B cell (primary cell): Measurements from ENCODE around the gene MICU1. TPM values are rescaled to one million over a fixed set of nuclear protein-coding genes. Genes with fewer than 3 reads are reported as not detected.

Source experiments
- ATAC-seq: fragments of 200-7000 bp; cut with Tn5 transposase; one replicate; pipeline ENCODE4 v1.10.0; 2021; ENCODE audit warnings: low read depth, mild to moderate bottlenecking, moderate number of reproducible peaks, moderate library complexity
- CTCF ChIA-PET: fragments of 350-600 bp; sonication (Branson Sonifier 250); formaldehyde crosslinking; loops from one replicate; lab custom pipeline; 2021; ENCODE audit warnings: antibody characterized with exemption, inconsistent platforms; lab: Charles Lee
- POLR2A ChIA-PET: fragments of 350-600 bp; sonication (Branson Sonifier 250); formaldehyde crosslinking; loops from one replicate; lab custom pipeline; 2021; ENCODE audit warnings: antibody characterized with exemption; lab: Charles Lee
- DNase-seq: peaks from one replicate; pipeline ENCODE4 v3.0.0; 2013
- H2AFZ ChIP-seq: 2 replicates; pipeline ENCODE4 v1.6.1; 2012; ENCODE audit warnings: mild to moderate bottlenecking, low read depth, low read length; ENCODE audit not compliant: insufficient read depth, poor library complexity, severe bottlenecking
- H3K27ac ChIP-seq, 2 donors: 1 replicate in 1 of 2; 2 replicates in 1 of 2; pipeline ENCODE4 v1.5.1; 2012 to 2013; ENCODE audit warnings: low read length in 2 of 2, mild to moderate bottlenecking in 2 of 2, moderate library complexity in 1 of 2
- H3K27me3 ChIP-seq, 4 experiments: fragments of 200-600 bp in 1 of 4; sonication (generic) in 1 of 4; replicated peaks in 1 of 4; 1 replicate in 2 of 4; 2 replicates in 2 of 4; pipeline versions ENCODE4 v1.6.1 to v1.7.0; 2013 to 2016; ENCODE audit warnings: low read length in 3 of 4, mild to moderate bottlenecking in 2 of 4, mixed read lengths in 1 of 4, moderate library complexity in 1 of 4; ENCODE audit not compliant: insufficient read depth in 4 of 4, control insufficient read depth in 3 of 4; ENCODE audit errors: control extremely low read depth in 1 of 4
- H3K36me3 ChIP-seq, 2 experiments: replicated peaks in 1 of 2; 1 replicate in 1 of 2; 2 replicates in 1 of 2; pipeline versions ENCODE4 v1.6.1 to v1.7.1; 2013; ENCODE audit warnings: low read length in 1 of 2; ENCODE audit not compliant: insufficient read depth in 2 of 2, control insufficient read depth in 1 of 2; ENCODE audit errors: control extremely low read depth in 1 of 2, extremely low read depth in 1 of 2
- H3K4me1 ChIP-seq, 2 donors: fragments of 200-600 bp in 1 of 2; sonication (generic) in 1 of 2; 1 replicate in 1 of 2; 2 replicates in 1 of 2; pipeline versions ENCODE4 v1.5.1 to v1.6.1; 2013 to 2017; ENCODE audit warnings: low read length in 2 of 2; ENCODE audit not compliant: control insufficient read depth in 2 of 2, insufficient read depth in 2 of 2
- H3K4me2 ChIP-seq: replicated peaks from 2 replicates; pipeline ENCODE3; 2012; ENCODE audit warnings: mild to moderate bottlenecking, low read depth, low read length; ENCODE audit not compliant: poor library complexity, severe bottlenecking
- H3K4me3 ChIP-seq, 5 experiments: fragments of 200-600 bp in 1 of 5; sonication (generic) in 1 of 5; 1 replicate in 3 of 5; 2 replicates in 2 of 5; pipeline versions ENCODE4 v1.5.1 to v1.7.0; 2011 to 2016; ENCODE audit warnings: low read length in 4 of 5, mild to moderate bottlenecking in 4 of 5, low read depth in 2 of 5, control low read depth in 1 of 5, moderate library complexity in 1 of 5; ENCODE audit not compliant: insufficient read depth in 1 of 5; ENCODE audit errors: control extremely low read depth in 1 of 5, extremely low read depth in 1 of 5
- H3K79me2 ChIP-seq: fragments of 200-600 bp; sonication (generic); one replicate; pipeline ENCODE4 v1.6.0; 2016; ENCODE audit warnings: low read length; ENCODE audit not compliant: control insufficient read depth, insufficient read depth
- H3K9ac ChIP-seq: fragments of 200-600 bp; sonication (generic); 2 replicates; pipeline ENCODE4 v1.6.1; 2017; ENCODE audit warnings: mild to moderate bottlenecking, low read length, moderate library complexity
- H3K9me3 ChIP-seq, 3 donors: one replicate each; pipeline versions ENCODE4 v1.6.1 to v1.7.1; 2013; ENCODE audit warnings: low read length in 2 of 3; ENCODE audit not compliant: control insufficient read depth in 2 of 3, insufficient read depth in 1 of 3; ENCODE audit errors: control extremely low read depth in 1 of 3
- H4K20me1 ChIP-seq: 2 replicates; pipeline ENCODE4 v1.6.0; 2012; ENCODE audit warnings: mild to moderate bottlenecking, low read length; ENCODE audit not compliant: insufficient read depth, control insufficient read depth, poor library complexity, severe bottlenecking
- H3K27ac Mint-ChIP-seq: one replicate; pipeline ENCODE4 v1.8.0; 2021; ENCODE audit warnings: mixed read lengths
- H3K27me3 Mint-ChIP-seq: one replicate; pipeline ENCODE4 v1.8.0; 2021; ENCODE audit warnings: mixed read lengths
- H3K4me1 Mint-ChIP-seq: one replicate; pipeline ENCODE4 v1.8.0; 2021; ENCODE audit warnings: mixed read lengths
- H3K4me3 Mint-ChIP-seq: one replicate; pipeline ENCODE4 v1.8.0; 2021; ENCODE audit warnings: mixed read lengths
- H3K9me3 Mint-ChIP-seq: one replicate; pipeline ENCODE4 v1.8.0; 2022; ENCODE audit warnings: mixed read lengths; ENCODE audit not compliant: insufficient read depth
- EZH2 ChIP-seq: IDR thresholded peaks from 2 replicates; pipeline ENCODE4 v1.6.1; 2012; ENCODE audit warnings: borderline replicate concordance, low read depth, mild to moderate bottlenecking, moderate library complexity, low read length; ENCODE audit not compliant: insufficient read depth, poor library complexity, severe bottlenecking
- WGBS: methylation state at CpG from one replicate; pipeline ENCODE4 v1.1.5; 2013; ENCODE audit warnings: missing lambda C conversion rate; ENCODE audit not compliant: insufficient coverage; 5-methylcytosine and 5-hydroxymethylcytosine counted together
- intact Hi-C: fragments of 100-400 bp; cut with micrococcal nuclease; formaldehyde crosslinking; loops from one replicate; pipeline ENCODE4 v1.10.0; 2022
- polyA plus RNA-seq: library from polyadenylated mRNA; depleted of rRNA; stranded (reverse); fragments of >200 nt; gene quantifications from 2 replicates; pipeline ENCODE4 v1.2.3, GENCODE V29; 2012
- total RNA-seq, 2 donors: library from RNA; stranded (reverse); fragments of 120-200 nt in 1 of 2; gene quantifications; 1 replicate in 1 of 2; 2 replicates in 1 of 2; pipeline versions ENCODE4 v1.2.3 to v1.2.4, GENCODE V29; 2013 to 2022
- TF ChIP-seq, protein P1 (sequence below): fragments of 200-600 bp; IDR thresholded peaks from one replicate; pipeline ENCODE4 v1.8.0; 2022; ENCODE audit warnings: antibody characterized with exemption, mild to moderate bottlenecking

The MICU1 gene
- total and polyA plus RNA-seq, 2 donors (not counting 1 experiment from before 2014, with no cell fraction given), result 12.0 to 34.7 TPM

DNA sequence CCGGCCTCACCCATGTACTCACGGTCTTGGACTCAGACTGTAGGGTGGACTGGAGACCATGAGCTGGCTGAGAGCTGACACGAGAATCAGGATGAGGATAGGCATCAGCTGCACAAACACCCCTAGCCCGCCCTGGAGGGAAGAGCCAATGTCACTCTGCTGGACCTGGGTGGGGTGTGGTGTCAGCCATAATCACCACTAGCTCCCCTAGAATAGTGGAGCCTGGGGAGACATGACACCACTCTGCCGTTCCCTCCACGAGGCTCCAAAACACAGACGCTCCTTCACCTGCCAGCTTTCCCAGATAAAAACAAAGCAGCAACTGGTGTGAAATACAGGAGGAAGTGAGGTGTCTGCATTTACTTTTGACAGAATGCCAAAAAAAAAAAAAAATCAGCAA lies 287.7 kb downstream of the MICU1 start:
- H3K4me1 ChIP-seq, result peaks cover 41 to 51% of the 10 kb centered on the region in 2 donors

GRCh38 chr10:72337722-72338121 lies 288.2 kb downstream of the MICU1 start:
- Mint-ChIP-seq H3K27me3 (no peaks in the 10 kb centered on the region), H3K4me1 (peaks cover 55% of the 10 kb centered on the region), H3K9me3 (no peaks in the 10 kb centered on the region), H3K4me3 (no peak overlapping the region), H3K27ac (peak overlapping the region; percentile 41)
- H3K79me2 ChIP-seq, result peaks cover 4% of the 10 kb centered on the region
- ChIA-PET POLR2A (interaction anchor here (0.7 to 6.2 kb wide), 7 partner anchors 12 to 205 kb away, joined by 3 to 73 read pairs (median 4); no protein-coding TSS in a partner anchor), CTCF (interaction anchor here (0.6 to 13.9 kb wide), 54 partner anchors 8 to 1910 kb away, joined by 3 to 333 read pairs (median 5); partner anchors contain the start of genes ANAPC16, ASCC1, DDIT4 and DNAJB12)
- peaks cover 46 to 55% of the 10 kb centered on the region in 2 donors for H3K4me1 ChIP-seq
- no peaks in the 10 kb centered on the region for H3K9me3 ChIP-seq
- ATAC-seq, result no peak
- H2AFZ ChIP-seq, result no peak overlapping the region
- no peak overlapping the region for H3K4me2 ChIP-seq
- H3K4me3 ChIP-seq, result no peak overlapping the region
- TF ChIP-seq, protein P1, sequence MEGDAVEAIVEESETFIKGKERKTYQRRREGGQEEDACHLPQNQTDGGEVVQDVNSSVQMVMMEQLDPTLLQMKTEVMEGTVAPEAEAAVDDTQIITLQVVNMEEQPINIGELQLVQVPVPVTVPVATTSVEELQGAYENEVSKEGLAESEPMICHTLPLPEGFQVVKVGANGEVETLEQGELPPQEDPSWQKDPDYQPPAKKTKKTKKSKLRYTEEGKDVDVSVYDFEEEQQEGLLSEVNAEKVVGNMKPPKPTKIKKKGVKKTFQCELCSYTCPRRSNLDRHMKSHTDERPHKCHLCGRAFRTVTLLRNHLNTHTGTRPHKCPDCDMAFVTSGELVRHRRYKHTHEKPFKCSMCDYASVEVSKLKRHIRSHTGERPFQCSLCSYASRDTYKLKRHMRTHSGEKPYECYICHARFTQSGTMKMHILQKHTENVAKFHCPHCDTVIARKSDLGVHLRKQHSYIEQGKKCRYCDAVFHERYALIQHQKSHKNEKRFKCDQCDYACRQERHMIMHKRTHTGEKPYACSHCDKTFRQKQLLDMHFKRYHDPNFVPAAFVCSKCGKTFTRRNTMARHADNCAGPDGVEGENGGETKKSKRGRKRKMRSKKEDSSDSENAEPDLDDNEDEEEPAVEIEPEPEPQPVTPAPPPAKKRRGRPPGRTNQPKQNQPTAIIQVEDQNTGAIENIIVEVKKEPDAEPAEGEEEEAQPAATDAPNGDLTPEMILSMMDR, result no peak
- TF ChIP-seq EZH2, result no peak
- 95% methylated on average over 8 of the region's 9 CpGs for WGBS
- peaks cover 4% of the 10 kb centered on the region for H4K20me1 ChIP-seq
- H3K27ac ChIP-seq, result no peak overlapping the region
- peaks cover 0 to 37% of the 10 kb centered on the region in 2 experiments for H3K36me3 ChIP-seq
- intact Hi-C loops, result loop anchor here (1.0 to 5.0 kb wide), 2 partner anchors 211 to 250 kb away; partner anchors contain the start of gene SPOCK2
- no peak for DNase-seq
- H3K9ac ChIP-seq, result no peak overlapping the region
- H3K27me3 ChIP-seq, result no peaks in the 10 kb centered on the region

More for the DNA sequence above, 287.7 kb downstream of the MICU1 start:
- no peaks in the 10 kb centered on the region for H3K9me3 ChIP-seq
- ChIA-PET CTCF (interaction anchor here (0.5 to 13.9 kb wide), 32 partner anchors 9 to 1910 kb away, joined by 3 to 333 read pairs (median 8); partner anchors contain the start of genes ANAPC16, ASCC1, DDIT4 and DNAJB12), POLR2A (interaction anchor here (0.7 to 6.2 kb wide), 3 partner anchors 18 to 56 kb away, joined by 3 to 73 read pairs (median 5); no protein-coding TSS in a partner anchor)
- intact Hi-C loops, result loop anchor here (5.0 kb wide), 1 partner anchor 251 kb away; the partner anchor contains the start of gene SPOCK2
- Mint-ChIP-seq H3K4me1 (peaks cover 50% of the 10 kb centered on the region), H3K9me3 (no peaks in the 10 kb centered on the region), H3K4me3 (no peak overlapping the region), H3K27ac (no peak overlapping the region), H3K27me3 (no peaks in the 10 kb centered on the region)
- H3K36me3 ChIP-seq, result peaks cover 0 to 40% of the 10 kb centered on the region in 2 experiments
- H3K79me2 ChIP-seq, result peaks cover 4% of the 10 kb centered on the region
- DNase-seq, result no peak
- WGBS, result 97% methylated on average over 3 of the region's 7 CpGs
- no peak overlapping the region for H3K4me2 ChIP-seq
- TF ChIP-seq EZH2, result no peak
- TF ChIP-seq, protein P1, result no peak
- H3K27me3 ChIP-seq, result no peaks in the 10 kb centered on the region
- no peak overlapping the region for H3K9ac ChIP-seq
- no peak overlapping the region for H2AFZ ChIP-seq
- no peak overlapping the region for H3K4me3 ChIP-seq
- no peak for ATAC-seq
- H3K27ac ChIP-seq, result no peak overlapping the region
- H4K20me1 ChIP-seq, result peaks cover 4% of the 10 kb centered on the region
